Retina (tissue), 1 donor: ENCODE measurements around the gene TDRD5.
A peak's percentile ranks its signal among the peaks of the same experiment; 100 is the strongest.

ENCODE experiments used
- DNase-seq: peaks from one replicate; pipeline ENCODE4 v3.0.0-alpha.2; 2016

TDRD5 gene, protein sequence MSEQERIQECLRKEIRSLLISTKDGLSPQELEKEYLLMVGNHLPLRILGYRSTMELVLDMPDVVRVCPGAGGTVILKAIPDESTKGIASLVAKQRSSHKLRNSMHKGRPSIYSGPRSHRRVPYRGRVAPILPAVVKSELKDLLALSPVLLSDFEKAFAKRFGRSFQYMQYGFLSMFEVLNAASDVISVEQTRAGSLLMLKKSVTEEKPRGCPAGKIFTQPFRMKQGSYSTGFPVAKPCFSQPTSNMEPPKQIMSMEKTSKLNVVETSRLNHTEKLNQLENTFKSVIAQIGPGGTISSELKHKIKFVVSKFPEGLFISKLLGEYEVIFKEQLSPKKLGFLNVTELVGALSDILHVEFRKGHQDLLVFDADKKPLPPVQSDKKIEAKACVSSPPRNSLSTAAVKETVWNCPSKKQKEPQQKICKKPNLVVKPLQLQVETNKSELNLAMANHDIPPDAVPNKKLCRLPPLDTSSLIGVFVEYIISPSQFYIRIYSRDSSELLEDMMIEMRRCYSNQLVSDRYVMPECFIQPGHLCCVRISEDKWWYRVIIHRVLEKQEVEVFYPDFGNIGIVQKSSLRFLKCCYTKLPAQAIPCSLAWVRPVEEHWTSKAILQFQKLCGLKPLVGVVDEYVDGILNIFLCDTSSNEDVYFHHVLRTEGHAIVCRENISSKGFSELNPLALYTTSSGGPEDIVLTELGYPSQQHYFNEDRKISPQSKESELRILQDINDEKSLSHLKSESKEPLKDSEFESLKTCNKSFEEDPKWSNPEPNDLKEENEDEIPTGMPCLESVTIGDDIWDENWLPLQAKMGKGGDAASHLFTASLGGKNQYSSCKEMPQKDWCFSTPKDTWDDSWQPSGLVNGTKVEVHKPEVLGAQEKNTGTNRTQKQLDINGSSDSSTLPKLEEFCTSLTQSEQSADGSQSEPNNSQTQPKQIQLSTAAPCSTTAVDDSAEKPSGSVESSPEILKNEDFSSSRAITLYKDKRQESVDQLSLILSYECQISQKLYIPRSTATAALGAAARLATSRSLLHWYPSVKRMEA

DNA sequence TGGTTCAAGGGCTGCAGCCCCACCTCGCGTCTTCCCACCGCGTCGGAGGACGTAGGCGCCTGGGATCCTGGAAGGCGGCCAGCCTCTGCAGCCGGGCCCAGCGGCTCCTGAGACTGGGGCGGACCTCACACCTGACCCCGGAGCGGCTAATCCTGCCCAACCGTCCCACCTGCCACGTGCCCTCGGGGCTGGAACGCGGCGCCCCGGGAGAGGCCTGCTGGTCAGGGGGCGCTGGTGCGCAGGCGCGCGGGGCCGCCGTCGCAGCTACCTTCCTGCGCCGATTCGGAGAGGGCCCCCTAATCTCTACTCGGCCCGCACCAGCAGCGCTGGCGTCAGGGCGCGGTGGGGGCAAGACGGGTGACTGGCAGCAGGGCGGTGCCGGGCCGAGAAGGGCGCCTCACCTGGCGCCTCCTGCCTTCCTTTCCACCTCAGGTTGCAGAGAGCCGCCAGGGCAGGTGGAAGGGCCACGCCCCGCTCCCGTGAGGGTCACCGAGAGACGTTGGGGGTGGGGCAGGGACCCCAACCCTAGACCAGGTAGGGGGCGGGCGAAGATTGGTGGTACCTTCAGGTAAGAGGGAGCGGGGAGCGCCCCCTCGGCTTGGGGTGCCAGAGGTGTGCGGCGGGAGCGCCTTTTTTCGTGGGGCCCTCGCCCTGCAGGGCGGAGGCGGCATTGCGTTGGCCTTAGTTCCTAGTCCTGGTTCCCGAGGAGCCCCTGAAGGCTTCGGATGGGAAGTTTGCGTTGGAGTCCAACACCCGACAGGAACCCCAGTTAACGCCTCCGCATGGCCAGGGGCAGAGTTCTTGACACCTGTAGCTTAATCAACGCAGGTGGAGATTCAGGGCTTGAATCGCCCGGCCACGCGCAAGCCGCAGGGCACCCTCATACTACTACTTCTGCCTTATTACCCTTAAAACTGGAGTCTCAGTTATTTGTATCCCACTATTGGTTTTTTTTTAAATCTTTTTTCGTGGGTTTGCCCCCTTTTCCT is at the start of gene TDRD5:
Gene TDRD5 (plus strand): TSS at position 241 of the 989 bp plus-strand sequence. CDS start 784 bp downstream, outside the sequence.
- DNase-seq = peak; percentile 82

DNA sequence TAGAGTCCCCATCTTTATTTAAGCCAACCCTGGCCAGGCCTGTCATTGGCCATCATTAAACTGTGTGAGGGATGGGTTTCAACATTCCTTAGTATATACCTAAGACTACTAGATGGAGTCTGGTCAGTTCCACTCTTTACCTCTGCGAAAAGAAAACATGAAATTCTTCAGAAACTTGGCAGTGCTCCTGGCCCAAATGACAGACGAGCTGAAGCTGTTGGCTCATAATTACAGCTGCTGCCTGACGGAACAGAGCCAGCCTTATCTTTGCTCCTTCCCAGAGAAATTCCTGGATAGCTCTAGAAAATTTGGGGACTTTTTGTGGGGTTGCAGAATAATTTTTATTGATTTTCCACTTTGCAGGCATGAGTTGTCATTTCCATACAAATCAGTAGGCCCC is 46.3 kb upstream of the TDRD5 start:
- DNase-seq = no peak

DNA sequence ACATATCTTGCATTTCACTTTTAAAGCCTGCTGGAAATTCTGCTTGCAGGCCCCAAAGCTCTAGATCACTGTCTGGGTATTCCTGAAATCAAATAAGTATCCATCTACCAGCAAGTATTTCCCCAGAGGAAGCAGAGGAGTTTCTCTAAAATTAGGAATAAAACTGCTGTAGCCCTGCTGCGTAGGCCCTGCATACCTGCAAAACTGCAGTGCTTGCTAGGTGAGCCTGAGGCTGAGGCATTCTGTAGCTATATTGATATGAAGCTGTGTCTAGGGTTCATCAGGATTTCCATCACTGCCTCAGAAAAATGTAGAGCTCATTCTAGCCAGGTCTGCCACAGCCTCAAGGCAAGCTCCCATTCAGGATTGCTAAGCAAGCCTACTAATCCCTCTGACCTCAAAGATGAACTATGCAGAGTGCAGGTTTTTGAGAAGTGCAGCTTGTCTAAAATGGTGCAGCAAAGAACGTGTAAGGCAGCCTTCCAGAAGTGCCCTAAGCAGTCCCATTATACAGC is 44.6 kb upstream of the TDRD5 start:
- DNase-seq = no peak

DNA sequence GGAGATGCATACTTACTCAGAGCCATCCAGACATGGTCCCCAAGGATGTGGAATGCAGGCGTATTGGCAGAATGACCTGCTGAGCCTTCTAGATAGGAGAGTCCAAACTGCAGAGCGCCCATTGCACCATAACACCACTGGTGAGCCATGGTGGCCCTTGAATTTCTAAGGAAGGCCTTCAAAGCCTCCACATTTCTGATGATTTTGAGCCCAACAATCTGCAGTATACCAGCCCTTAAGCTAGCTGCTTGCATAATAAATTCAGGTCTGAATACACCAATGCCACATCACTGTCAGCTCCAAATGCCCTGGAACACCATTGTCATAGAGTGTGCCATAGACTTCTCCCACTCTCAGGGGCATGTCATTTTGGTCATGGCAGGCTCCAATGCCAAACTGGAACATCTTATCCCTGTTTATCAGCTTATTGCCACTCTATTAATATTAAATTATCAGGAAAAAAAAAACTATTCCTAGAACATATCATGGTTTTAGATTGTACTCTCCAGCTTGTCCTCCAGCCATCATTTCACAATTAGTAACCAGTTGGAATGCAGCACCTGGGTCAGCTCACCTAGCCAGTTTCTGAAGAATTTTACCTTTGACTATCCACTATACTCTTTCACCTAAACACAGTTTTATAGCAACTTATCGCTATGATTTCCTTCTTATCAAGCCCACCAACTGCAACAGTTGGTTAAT is 42.8 kb upstream of the TDRD5 start:
- no peak for DNase-seq

DNA sequence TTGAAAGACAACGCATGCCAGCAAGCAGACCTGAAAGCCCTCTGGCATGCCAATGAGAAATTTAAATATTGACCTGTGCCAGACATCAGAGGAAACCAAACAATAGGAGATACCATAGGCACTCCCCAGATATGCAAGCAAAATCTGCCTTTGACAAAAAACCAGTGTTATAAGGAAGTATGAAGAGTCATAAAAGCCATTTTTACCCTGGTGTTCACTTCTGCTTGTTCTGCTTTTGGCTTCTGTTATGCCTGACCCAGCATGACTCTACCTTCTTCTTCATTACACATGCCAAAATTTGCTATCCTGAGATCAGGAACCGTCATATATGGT is 42.3 kb upstream of the TDRD5 start:
- no peak for DNase-seq

DNA sequence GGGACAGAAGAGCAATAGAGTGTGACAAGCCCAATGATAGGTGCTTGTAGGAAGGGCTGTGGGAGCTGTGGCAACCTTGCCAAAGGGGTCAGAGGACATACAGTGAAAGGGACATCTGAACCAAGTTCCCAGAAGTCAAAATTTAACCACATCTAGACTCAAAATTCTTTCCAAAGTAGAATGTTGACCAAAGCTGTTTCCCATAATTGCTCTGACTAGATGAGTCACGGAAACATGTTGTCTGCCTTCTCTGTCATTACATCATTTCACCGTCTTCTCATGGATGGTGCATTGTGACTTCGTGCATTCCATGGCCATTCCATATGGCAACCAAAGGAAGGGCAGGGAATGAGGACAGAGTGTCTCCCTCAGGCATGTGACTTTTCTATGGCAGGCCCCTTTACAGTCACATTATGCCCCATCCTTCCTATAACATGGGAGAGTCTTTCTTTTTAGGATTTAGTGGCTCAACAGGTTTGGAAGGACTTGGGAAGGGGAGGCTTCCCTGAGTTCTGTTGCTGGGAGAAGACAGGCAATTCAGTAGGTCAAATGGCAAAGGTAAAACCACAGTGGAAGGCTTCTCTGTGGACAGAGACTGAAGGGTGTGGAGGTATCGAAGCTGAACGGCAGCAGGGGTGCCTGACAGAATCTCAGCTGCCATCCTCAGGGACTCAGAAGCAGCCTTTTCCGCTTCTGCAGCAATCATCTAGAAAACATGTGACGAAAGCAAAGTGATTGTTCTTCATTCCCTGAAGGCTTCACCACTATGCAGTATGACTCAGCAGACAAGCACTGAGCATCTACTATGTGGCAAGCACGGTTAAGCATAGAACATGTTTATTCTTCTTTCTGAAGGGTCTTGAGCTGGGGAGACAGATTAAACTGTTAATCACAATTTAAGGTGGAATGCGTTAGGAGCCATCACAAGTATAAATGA is 40.6 kb upstream of the TDRD5 start:
- DNase-seq = no peak

DNA sequence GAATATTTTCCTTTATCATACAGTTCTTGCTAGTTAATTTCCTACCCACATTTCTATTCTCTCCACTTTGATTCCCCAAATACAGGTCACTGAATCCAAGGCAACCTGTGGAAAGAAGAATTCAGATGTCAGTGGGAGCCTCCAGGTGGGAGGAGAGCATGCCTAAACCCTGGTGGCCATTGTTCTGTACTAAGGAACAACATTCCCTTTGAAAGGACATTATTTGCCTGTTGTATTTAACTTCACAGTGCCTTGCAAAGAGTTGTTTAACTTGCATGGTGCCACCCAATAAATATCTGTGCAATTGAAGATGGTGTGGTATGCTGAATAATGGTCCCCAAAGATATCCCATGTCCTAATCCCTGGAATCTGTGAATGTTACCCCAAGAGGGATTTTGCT is 37.2 kb upstream of the TDRD5 start:
- no peak for DNase-seq

DNA sequence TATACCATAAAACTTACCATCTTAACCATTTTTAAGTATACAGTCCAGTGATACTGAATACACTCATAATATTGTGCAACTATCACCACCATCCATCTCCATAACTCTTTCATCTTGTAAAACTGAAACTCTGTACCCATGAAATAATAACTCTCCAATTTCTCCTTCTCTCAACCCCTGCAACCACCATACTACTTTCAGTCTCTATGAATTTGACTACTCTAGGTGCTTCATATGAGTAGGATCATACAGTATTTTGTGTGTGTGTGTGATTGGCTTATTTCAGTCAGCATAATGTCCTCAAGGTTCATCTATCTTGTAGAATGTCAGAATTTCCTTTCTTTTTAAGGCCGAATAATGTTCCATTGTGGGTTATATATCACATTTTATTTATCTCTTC is 33.6 kb upstream of the TDRD5 start:
- DNase-seq = no peak

DNA sequence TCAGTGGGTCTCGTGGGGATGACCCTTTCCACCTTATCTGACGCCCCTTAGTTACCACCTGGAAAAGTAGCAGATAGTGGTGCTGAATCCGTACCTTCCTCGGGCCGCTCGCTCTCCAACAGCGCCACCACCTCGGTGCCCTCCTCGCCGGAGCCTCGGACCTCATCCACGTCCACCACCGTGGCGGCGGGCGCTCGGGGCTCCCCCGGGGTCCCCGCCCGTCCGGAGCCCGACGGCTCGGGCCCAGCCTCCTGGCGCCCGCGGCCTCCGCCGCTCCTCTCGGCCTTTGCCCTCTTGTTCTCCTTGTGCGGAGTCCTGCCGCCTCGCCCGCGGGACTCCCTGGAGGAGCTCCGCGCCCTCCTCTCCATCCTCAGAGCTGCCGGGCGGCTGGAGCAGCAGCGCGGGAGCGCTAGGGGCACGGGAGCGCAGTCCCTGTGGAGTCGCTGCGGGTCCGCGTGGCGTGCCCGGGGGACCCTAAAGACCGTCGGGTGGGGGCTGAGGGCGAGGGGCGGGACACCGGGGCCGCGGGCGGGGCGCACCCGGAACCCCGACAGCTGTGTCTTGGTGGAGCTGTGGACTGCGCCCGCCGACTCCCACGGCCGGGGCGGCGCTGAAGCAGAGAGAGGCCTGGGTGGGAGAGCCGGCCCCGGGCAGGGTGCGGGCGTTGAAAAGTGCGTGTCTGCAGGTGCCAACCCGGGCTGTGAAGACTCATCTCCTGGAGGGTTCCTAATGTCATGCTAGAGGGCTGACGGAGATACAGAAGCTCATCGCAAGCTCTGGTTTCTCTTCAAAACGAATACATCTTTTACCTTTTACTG is 15.9 kb upstream of the TDRD5 start, which contains the start of gene NPHS2:
Gene NPHS2 (minus strand): TSS at position 452 of the 818 bp plus-strand sequence. CDS start 84 bp downstream, at position 368.
- peak; percentile 46 for DNase-seq

DNA sequence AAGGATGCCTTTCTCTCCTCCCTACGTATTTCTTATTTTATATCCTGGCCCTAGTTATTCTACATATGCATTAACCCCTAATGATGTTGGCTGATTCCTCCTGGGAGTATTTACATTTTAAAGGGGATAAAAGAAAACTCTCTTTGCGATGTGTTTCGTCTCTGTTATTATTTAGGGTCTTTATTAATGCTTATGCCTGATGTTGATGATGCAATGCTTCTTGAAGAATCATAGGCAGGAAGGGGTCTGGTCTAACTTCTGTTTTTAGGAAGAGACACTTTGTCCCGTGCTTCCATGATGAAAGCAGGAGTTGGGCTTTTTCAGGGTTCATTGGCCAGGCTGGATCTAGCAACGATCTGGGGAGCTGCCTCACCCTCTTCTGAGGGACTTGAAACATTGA is 15.1 kb upstream of the TDRD5 start:
- no peak for DNase-seq

DNA sequence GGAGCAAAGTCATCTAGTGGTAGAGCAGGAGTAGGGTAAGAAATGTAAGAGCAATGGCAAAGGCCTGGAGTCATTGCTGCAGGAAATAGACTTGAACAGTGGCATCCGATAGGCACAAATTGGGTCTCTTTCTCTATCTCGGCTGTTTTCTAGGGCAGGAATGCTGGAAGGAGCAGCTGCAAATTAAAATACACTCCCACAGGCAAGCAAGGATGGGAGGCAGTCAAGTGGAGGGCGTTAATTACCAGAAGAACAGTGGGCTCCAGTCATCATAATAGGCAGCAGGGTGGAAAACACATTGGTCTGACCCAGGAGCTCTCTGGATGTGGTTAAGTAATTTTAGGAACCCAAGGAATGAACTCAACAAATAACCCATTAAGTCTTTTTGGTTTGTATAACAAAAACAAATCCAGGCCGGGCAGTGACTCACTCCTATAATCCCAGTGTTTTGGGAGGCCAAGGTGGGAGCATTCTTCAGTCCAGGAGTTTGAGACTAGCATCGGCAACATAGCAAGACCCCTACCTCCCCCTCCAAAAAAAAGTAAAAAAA is 7.8 kb upstream of the TDRD5 start:
- DNase-seq = no peak

DNA sequence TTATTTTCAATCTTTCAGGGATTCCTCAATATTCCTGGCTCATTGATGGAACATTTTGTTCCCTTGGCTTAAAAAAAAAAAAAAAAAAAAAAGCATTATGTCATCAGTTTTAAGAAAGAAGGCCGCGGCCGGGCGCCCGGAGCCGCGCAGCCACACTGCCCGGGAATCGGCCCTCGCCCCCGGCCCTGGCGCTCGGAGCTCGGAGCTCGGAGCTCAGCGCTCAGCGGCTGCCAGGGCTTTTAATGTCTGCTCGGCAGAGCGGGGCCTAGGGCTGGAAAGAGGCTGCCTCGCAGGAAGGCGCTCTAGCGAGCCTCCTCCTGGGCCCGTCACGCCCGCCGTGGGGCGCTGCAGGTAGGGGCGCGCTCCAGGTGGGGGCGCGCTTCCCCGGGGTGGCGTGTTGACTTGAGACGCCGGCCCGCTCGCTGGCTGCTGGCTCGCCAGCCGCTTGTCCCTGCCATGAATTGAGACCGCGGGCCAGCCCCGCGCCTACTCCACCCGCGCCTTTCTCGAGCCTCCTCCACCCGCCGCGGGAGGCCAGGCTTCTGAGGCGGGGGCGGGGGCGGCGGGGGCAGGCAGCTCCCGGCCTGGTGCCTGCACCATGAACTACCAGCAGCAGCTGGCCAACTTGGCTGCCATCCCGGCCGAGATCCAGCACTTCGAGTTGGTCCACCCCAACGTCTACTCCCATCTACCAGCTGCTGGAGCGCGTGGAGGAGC is 5.4 kb upstream of the TDRD5 start:
- peak; percentile 92 for DNase-seq

DNA sequence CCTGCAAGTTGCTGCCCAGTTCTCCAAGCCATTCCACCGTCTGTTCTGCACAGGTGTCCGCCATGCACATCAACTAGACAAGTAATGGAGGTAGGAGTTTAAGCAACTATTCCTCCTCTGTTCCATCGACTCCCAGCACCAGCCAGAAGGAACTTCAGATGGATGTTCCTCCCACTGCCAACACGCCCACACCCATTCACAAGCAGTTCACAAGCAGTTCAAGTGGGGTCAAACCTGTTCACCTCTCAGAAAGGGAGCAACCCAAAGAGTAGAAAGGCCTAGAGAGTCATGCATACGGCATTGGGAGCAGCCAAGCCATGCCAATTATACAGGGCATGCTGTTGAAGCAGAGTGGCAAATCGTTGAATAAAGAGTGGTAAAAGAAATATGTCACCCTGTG is 4.3 kb upstream of the TDRD5 start:
- no peak for DNase-seq

DNA sequence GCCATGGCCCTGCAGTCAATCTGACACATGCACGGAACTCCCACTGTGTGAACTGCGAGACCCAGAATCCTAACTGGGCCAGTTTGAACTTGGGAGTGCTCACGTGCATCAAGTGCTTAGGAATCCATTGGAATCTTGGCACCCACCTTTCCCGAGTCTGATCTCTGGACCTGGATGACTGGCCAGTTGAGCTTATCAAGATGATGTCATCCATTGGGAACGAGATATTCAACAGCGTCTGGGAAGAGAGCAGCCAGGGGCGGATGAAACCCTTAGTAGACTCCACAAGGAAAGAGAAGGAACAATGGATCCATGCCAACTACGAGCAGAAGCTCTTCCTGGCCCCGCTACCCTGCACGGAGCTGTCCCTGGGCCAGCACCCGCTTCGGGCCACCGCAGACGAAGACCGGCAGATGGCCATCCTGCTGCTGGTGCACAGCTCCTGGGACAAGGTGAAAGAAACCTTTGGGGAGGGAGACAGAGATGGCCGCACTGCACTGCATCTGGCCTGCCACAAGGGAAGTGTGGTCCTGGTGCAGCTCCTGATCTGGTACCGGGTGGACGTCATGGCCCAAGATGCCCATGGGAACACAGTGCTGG is 3.1 kb upstream of the TDRD5 start:
- no peak for DNase-seq

DNA sequence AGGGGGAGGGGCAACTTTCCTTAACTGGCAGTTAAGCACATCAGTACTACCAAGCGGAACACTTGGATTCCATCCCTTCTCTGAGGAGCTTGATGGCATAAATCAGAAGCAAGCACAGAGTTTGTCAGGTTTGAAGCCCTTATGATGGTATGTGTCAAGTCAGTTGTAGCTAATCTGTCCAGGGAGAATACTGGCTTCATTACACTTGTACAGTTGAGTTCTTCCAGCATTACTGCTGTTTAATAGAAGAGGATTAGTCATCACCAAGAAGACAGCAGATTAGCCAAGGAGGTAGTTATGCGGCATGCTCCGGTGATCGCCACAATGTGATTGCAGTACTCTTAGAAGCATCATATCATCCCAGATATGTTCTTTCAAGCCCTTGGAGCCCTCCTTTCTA is 2.1 kb upstream of the TDRD5 start:
- DNase-seq = no peak

DNA sequence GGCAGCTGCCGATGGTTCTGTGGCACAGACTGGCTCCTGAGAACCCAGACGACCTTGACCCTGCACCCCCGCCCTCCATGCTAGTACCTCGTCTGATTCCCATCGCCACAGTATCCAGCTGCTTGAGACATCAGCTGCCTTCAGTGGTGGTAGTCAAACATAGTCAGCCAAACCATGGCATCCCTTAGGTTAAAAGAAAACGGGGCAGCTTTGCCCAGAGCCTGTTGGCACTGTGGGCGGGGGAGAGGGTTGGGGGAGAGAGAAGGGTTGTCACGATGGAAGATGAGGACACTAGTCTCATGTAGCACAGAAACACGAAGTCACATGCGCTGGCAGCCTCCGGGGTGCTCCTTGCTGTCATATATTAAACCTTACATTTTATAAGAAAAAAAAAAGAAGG is 961 bp upstream of the TDRD5 start:
- no peak for DNase-seq

DNA sequence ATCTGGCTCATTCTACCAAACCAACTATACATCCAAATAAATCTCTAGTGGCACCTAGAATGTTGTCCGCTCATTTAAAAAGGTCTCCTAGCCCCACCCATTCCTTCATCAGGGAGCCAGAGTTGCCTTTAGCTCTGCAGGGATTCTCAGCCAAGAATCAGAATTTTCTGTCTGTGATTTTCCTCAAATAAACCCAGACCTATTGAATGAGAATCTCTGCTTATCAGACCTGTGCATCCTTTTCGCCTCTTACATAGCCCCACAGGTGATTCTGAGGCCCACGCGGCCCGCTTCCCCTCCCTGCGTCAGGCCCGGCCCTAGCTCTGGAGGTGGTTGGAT is 410 bp upstream of the TDRD5 start:
- DNase-seq = no peak

DNA sequence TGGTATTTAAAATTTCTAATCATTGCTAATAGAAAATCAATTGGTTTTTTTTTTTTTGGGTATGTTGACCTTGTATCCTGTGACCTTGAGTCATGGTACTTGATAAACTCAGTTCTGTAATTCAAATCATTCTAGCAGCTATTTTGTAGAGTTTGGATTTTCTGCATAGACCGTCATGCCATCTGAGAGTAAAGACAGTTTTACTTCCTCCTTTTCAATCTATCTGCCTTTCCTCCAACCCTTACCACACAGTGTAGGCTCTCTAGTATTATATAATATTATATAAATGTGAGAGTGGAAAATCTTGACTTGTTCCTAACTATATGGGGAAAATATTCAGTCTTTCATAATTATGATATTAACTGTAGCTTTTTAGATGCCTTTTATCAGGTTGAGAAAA is 7.0 kb downstream of the TDRD5 start:
- DNase-seq = no peak
